Thyroid gland (tissue), 4 donors: ENCODE measurements around the gene SCFD2.

ENCODE experiments used
- CTCF ChIP-seq, 6 experiments: fragments of 200-600 bp in 3 of 6; fragments of 450-650 bp in 3 of 6; sonication (generic) in 3 of 6; IDR thresholded peaks; one replicate each; pipeline ENCODE4 v1.5.1; 2016 to 2019; ENCODE audit warnings: antibody characterized with exemption in 6 of 6, mild to moderate bottlenecking in 2 of 6, inconsistent platforms in 1 of 6, moderate library complexity in 1 of 6
- POLR2A ChIP-seq, 2 donors: fragments of 450-650 bp; IDR thresholded peaks; one replicate each; pipeline ENCODE4 v1.6.1; 2017; ENCODE audit warnings: antibody characterized with exemption in 2 of 2, mild to moderate bottlenecking in 2 of 2, moderate library complexity in 1 of 2

- TF ChIP-seq POLR2A (IDR thresholded peaks at IDR 0.05) (no peak), CTCF (IDR thresholded peaks at IDR 0.05) (no peak)
Measured at GRCh38 chr4:53314252-53314651, 51.6 kb downstream of the SCFD2 start.
